HL-60/S4 treated with retinoic acid at 250 ng/mL for 4 days and 3 days (cell line): ENCODE measurements around the gene ABCA8.

Experiments used
- in situ Hi-C: fragments of 300-500 bp; cut with MboI; formaldehyde crosslinking; loops from 2 replicates; pipeline ENCODE4 v1.7.0; 2022; ENCODE audit warnings: low sequenced_read_pairs

The ABCA8 gene

GRCh38 chr17:68878226-68878885, 76.8 kb downstream of the ABCA8 start:
- in situ Hi-C loops = no loop called here

GRCh38 chr17:68871447-68871846, 83.7 kb downstream of the ABCA8 start:
- in situ Hi-C loops = no loop called here

- in situ Hi-C loops = no loop called here
Observed at GRCh38 chr17:68870976-68871375, 84.2 kb downstream of the ABCA8 start.

- in situ Hi-C loops = no loop called here
Observed at GRCh38 chr17:68870161-68870826, 84.9 kb downstream of the ABCA8 start.

- in situ Hi-C loops = no loop called here
Observed at GRCh38 chr17:68868708-68869107, 86.5 kb downstream of the ABCA8 start.

- in situ Hi-C loops = no loop called here
Observed at GRCh38 chr17:68867759-68868516, 87.3 kb downstream of the ABCA8 start.

GRCh38 chr17:68865584-68865983, 89.6 kb downstream of the ABCA8 start:
- in situ Hi-C loops = no loop called here

- in situ Hi-C loops = no loop called here
Observed at GRCh38 chr17:68863091-68863652, 92.0 kb downstream of the ABCA8 start.

- in situ Hi-C loops = no loop called here
Observed at GRCh38 chr17:68861602-68862001, 93.6 kb downstream of the ABCA8 start.

GRCh38 chr17:68860941-68861340, 94.3 kb downstream of the ABCA8 start:
- in situ Hi-C loops = no loop called here

GRCh38 chr17:68854452-68854851, 100.7 kb downstream of the ABCA8 start:
- in situ Hi-C loops = no loop called here

GRCh38 chr17:68853439-68853838, 101.8 kb downstream of the ABCA8 start:
- in situ Hi-C loops = no loop called here

- in situ Hi-C loops = no loop called here
Observed at GRCh38 chr17:68853036-68853435, 102.2 kb downstream of the ABCA8 start.

- in situ Hi-C loops = no loop called here
Observed at GRCh38 chr17:68851890-68852289, 103.3 kb downstream of the ABCA8 start.

- in situ Hi-C loops = no loop called here
Observed at GRCh38 chr17:68850749-68851510, 104.3 kb downstream of the ABCA8 start.

GRCh38 chr17:68849673-68850610, 105.2 kb downstream of the ABCA8 start:
- in situ Hi-C loops = no loop called here

GRCh38 chr17:68847711-68848110, 107.5 kb downstream of the ABCA8 start:
- in situ Hi-C loops = no loop called here

GRCh38 chr17:68843522-68843921, 111.7 kb downstream of the ABCA8 start:
- in situ Hi-C loops = no loop called here

- in situ Hi-C loops = no loop called here
Observed at GRCh38 chr17:68840073-68840472, 115.1 kb downstream of the ABCA8 start.

GRCh38 chr17:68835071-68835470, 120.1 kb downstream of the ABCA8 start:
- in situ Hi-C loops = no loop called here
